ENCODE results near the gene ABCG4.
"Not testable (repeated sequence)": the region's sequence is repeated elsewhere in the genome, so short reads cannot be mapped to it uniquely, and the experiment has no call there.

Gene ABCG4

GRCh38 chr11:119116235-119116594, 32.6 kb upstream of the ABCG4 start:
- no peak for DNase-seq

- DNase-seq, result no peak
These were observed 32.3 kb upstream of the ABCG4 start for GRCh38 chr11:119116601-119117000.

- DNase-seq, result no peak
These were observed 31.7 kb upstream of the ABCG4 start for GRCh38 chr11:119117004-119117706.

- DNase-seq, result no peak
These were observed 30.6 kb upstream of the ABCG4 start for GRCh38 chr11:119118227-119118626.

GRCh38 chr11:119118946-119119345, 29.9 kb upstream of the ABCG4 start:
- DNase-seq, result no peak

GRCh38 chr11:119120639-119121007, 28.2 kb upstream of the ABCG4 start:
- DNase-seq, result no peak

GRCh38 chr11:119121008-119121810, 27.6 kb upstream of the ABCG4 start, which contains the start of gene HINFP:
Gene HINFP, plus strand, starts transcription at chr11:119121580. Its CDS starts 5,365 bp downstream, at chr11:119126945.
- peak; percentile 99 for DNase-seq

GRCh38 chr11:119121811-119122124, 27.1 kb upstream of the ABCG4 start:
- DNase-seq, result no peak

- DNase-seq, result no peak
These were observed 23.0 kb upstream of the ABCG4 start for GRCh38 chr11:119125821-119126220.

GRCh38 chr11:119126675-119127268, 22.1 kb upstream of the ABCG4 start:
- no peak for DNase-seq

GRCh38 chr11:119130662-119131061, 18.2 kb upstream of the ABCG4 start:
- no peak for DNase-seq

- no peak for DNase-seq
These were observed 14.4 kb upstream of the ABCG4 start for GRCh38 chr11:119134389-119134978.

GRCh38 chr11:119139276-119139675, 9.6 kb upstream of the ABCG4 start:
- not testable (repeated sequence) for DNase-seq

- no peak for DNase-seq
These were observed 3.9 kb upstream of the ABCG4 start for GRCh38 chr11:119144825-119145486.

GRCh38 chr11:119145551-119145950, 3.3 kb upstream of the ABCG4 start:
- DNase-seq, result no peak

GRCh38 chr11:119147604-119148333, 1.1 kb upstream of the ABCG4 start:
- no peak for DNase-seq

GRCh38 chr11:119148720-119149017, 183 bp upstream of the ABCG4 start:
- DNase-seq, result no peak

GRCh38 chr11:119149786-119150275, 979 bp downstream of the ABCG4 start:
- DNase-seq, result no peak

GRCh38 chr11:119152043-119152442, 3.2 kb downstream of the ABCG4 start:
- no peak for DNase-seq

GRCh38 chr11:119152604-119153003, 3.8 kb downstream of the ABCG4 start:
- DNase-seq, result no peak

GRCh38 chr11:119153049-119153818, 4.4 kb downstream of the ABCG4 start:
- no peak for DNase-seq

GRCh38 chr11:119154178-119154577, 5.3 kb downstream of the ABCG4 start:
- no peak for DNase-seq
